H1 (cell line): ENCODE data around the gene ISM1. TPM values are rescaled to one million over a fixed set of nuclear protein-coding genes. Genes with fewer than 3 reads are reported as not detected.

ENCODE experiments used
- EGR1 ChIP-seq: IDR thresholded peaks from 2 replicates; pipeline ENCODE4 v1.6.1; 2011; ENCODE audit warnings: low read depth, low read length, borderline replicate concordance
- PHF8 ChIP-seq: fragments of 200-600 bp; sonication (generic); conservative IDR thresholded peaks from 2 replicates; pipeline ENCODE4 v1.7.1; 2012; ENCODE audit warnings: low read depth, mild to moderate bottlenecking, inconsistent platforms, low read length, moderate library complexity
- polyA plus RNA-seq, 7 experiments: library from polyadenylated mRNA; depleted of rRNA in 3 of 7; stranded (reverse) in 5 of 7; unstranded in 2 of 7; fragments of >200 nt in 5 of 7; fragments of 200-250 nt in 2 of 7; gene quantifications; 1 replicate in 5 of 7; 2 replicates in 1 of 7; 4 replicates in 1 of 7; pipeline versions ENCODE4 v1.2.1 to v1.2.3, GENCODE V29; 2011 to 2013; ENCODE audit warnings: missing spikeins in 2 of 7, mixed read lengths in 2 of 7
- total RNA-seq: library from RNA; stranded (reverse); fragmentation: NEBNext Ultra II Directional; extraction: Animal tissue kit (Norgen Biotek cat#: 25700); gene quantifications from 2 replicates; pipeline ENCODE4 v1.2.1, GENCODE V29; 2021
- TF ChIP-seq, protein P1 (sequence below), 3 experiments: IDR thresholded peaks; 1 replicate in 2 of 3; 2 replicates in 1 of 3; pipeline versions ENCODE4 v1.5.1 to v1.6.1; 2011; ENCODE audit warnings: low read length in 3 of 3, mild to moderate bottlenecking in 3 of 3, inconsistent platforms in 2 of 3, low read depth in 1 of 3, moderate library complexity in 1 of 3; ENCODE audit not compliant: insufficient read depth in 1 of 3; ENCODE audit errors: control extremely low read depth in 1 of 3

The ISM1 gene
- total and polyA plus RNA-seq, 2 of the 8 experiments (the other 6 are each of a cell fraction or from before 2014, with no cell fraction given): 0.62 to 0.97 TPM

DNA sequence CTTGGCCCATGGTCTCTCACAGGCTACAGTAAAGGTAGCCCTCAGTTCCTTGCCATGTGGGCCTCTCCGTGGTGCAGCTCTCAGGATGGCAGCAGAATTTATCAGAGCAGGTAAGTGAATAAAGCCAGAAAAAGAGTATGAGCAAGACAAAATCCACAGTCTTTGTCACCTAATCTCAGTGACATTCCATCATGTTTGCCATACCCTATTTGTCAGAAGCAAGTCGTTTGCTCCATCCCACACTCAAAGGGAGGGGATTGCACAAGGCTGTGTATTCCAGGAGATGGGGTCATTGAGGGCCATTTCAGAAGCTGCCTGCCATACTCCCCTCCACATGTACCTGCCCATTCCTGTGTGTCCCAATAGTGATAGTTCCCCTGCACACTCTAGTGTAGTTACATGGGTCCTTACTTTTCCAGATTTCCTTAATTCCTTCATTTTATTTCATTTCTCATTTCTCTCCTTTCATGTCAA, 24.2 kb downstream of the ISM1 start (continued):
- TF ChIP-seq, protein P1, sequence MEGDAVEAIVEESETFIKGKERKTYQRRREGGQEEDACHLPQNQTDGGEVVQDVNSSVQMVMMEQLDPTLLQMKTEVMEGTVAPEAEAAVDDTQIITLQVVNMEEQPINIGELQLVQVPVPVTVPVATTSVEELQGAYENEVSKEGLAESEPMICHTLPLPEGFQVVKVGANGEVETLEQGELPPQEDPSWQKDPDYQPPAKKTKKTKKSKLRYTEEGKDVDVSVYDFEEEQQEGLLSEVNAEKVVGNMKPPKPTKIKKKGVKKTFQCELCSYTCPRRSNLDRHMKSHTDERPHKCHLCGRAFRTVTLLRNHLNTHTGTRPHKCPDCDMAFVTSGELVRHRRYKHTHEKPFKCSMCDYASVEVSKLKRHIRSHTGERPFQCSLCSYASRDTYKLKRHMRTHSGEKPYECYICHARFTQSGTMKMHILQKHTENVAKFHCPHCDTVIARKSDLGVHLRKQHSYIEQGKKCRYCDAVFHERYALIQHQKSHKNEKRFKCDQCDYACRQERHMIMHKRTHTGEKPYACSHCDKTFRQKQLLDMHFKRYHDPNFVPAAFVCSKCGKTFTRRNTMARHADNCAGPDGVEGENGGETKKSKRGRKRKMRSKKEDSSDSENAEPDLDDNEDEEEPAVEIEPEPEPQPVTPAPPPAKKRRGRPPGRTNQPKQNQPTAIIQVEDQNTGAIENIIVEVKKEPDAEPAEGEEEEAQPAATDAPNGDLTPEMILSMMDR (IDR thresholded peaks at IDR 0.05; ENCODE audit: control extremely low read depth in 1 of 3, insufficient read depth in 1 of 3, low read depth in 1 of 3, low read length in 3 of 3): no peak
- TF ChIP-seq EGR1 (no peak), PHF8 (no peak)
